C4-2B (cell line): ENCODE data around the gene NLGN1.

Experiments
- H3K27ac ChIP-seq: fragments of 450-650 bp; 2 replicates; pipeline ENCODE4 v1.5.1; 2017
- ZFX ChIP-seq: fragments of 450-650 bp; IDR thresholded peaks from 2 replicates; pipeline ENCODE4 v1.6.1; 2017
- TF ChIP-seq, protein P1 (sequence below): fragments of 450-650 bp; conservative IDR thresholded peaks from 2 replicates; pipeline ENCODE4 v1.5.1; 2017; ENCODE audit warnings: mild to moderate bottlenecking

The NLGN1 gene

DNA sequence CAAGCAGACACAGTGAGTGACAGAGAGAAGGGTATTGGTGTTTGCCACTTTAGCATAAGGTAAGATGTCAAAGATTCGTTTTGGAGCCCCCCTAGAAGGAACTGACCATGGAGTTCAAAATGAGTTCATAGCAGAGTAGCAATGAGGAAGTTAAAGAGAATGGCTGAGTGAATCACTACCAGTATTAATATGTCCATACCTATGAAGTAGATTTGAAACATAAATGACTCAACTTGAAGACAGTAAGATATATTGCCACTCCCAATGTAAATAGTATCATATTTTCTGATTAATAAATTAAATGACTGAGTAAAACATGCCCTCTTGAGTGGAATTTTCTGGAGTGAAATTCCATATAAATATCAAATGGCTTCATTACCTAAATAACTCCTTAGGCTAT, 675.1 kb downstream of the NLGN1 start:
- TF ChIP-seq ZFX = no peak
- TF ChIP-seq, protein P1, sequence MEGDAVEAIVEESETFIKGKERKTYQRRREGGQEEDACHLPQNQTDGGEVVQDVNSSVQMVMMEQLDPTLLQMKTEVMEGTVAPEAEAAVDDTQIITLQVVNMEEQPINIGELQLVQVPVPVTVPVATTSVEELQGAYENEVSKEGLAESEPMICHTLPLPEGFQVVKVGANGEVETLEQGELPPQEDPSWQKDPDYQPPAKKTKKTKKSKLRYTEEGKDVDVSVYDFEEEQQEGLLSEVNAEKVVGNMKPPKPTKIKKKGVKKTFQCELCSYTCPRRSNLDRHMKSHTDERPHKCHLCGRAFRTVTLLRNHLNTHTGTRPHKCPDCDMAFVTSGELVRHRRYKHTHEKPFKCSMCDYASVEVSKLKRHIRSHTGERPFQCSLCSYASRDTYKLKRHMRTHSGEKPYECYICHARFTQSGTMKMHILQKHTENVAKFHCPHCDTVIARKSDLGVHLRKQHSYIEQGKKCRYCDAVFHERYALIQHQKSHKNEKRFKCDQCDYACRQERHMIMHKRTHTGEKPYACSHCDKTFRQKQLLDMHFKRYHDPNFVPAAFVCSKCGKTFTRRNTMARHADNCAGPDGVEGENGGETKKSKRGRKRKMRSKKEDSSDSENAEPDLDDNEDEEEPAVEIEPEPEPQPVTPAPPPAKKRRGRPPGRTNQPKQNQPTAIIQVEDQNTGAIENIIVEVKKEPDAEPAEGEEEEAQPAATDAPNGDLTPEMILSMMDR = no peak
- H3K27ac ChIP-seq = no peak overlapping the region

GRCh38 chr3:174083706-174084105, 686.2 kb downstream of the NLGN1 start:
- TF ChIP-seq, protein P1 = no peak
- H3K27ac ChIP-seq = no peak overlapping the region

DNA sequence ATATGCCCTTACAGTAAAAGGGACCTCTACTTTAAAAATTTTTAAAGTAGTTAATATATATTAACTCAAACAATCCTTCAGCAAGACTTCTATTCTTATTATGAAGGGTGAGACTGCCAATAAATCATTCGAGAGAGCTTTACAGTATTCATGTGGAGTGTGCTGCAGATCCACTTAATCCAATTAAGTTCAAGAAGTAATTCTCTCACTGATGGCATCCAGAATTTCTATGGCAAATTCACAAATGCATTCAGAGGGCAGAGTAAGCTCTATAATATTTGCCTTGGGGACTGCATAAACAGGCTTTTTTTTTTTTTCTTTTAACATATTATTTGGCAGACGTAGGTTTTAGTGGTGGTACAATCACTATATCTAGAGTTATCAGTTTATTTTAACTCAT, 692.0 kb downstream of the NLGN1 start:
- TF ChIP-seq, protein P1 = no peak
- TF ChIP-seq ZFX = no peak
- no peak overlapping the region for H3K27ac ChIP-seq

DNA sequence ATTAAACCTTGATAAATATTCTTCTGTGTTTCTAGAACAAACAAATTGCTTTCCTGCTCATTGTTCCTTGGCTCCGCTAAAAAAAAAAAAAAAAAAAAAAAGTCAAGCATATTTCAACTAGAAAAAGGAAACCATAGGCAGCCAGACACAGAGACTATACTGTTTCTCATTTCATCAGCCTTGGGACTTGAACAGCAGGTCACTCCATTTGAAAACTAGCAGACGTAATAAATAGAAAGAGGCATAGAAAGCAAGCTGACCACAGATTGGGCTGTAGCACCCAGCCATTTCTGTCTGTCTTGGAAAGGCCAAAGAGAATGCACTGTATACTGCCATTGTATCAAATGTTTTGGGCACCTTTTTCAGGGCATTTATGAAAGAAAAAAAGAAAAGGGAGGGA, 697.1 kb downstream of the NLGN1 start:
- H3K27ac ChIP-seq = no peak overlapping the region
- TF ChIP-seq ZFX = no peak
- TF ChIP-seq, protein P1 = no peak

DNA sequence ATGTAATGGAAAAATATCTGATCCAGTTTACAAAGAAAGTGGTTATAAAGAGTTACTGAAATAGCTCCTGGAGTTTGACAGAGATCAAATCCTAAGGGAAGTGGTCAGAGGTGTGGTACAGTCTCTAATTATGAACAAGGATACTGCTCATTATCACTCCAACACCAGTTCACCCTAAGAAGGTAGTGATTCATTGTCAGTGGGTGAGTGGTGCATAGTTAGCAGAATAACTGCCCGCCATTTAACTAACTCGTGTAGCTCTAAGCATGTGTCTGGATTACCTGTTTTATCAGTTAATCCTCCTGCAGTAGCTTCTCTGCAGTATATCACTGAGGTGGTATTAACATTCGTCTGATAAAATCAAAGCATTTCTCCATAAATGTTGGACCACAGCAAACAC, 700.1 kb downstream of the NLGN1 start:
- no peak for TF ChIP-seq ZFX
- TF ChIP-seq, protein P1 = no peak
- H3K27ac ChIP-seq = no peak overlapping the region

DNA sequence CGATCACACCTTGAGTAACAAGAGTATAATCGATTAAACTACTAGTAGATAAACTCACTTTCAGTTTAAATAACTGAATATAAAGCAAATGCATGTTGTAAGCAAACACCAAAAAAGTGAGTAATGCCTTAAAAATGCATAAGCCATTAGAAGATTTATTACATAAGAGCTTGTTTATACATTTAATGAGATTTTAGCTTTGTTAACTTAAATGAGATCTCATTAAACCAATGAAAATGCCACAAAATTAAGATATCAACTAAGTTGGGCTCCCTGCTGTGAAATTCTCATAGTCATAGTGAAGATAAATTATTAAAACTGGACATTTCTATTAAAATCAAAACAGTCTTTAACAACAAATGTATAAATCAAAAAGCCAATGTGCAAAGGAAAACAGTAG, 701.2 kb downstream of the NLGN1 start:
- H3K27ac ChIP-seq = no peak overlapping the region
- TF ChIP-seq, protein P1 = no peak
- no peak for TF ChIP-seq ZFX

DNA sequence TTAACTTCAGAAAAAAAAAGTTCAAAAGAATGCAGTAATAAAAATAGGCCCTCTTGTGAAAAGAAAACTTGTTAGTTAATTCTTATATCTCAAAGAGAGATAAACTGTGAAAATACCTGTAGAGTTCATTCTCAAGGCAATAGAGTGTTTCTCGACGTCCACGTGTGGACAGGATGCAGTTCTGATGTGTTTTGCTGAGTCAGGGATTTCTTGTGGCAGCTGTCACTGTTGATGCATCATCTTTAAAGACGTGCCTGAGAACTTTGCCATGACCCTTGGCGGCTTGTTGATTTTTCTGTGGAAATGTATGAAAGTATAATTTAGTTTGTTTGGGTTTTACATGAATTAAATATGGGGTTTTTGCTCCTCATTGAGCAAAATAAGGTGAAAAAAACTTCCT, 702.2 kb downstream of the NLGN1 start:
- TF ChIP-seq ZFX = no peak
- TF ChIP-seq, protein P1 = no peak
- no peak overlapping the region for H3K27ac ChIP-seq
